ENCODE data around the gene MTMR10. TPM values are rescaled to one million over a fixed set of nuclear protein-coding genes. Genes with fewer than 3 reads are reported as not detected.

The MTMR10 gene
- total and polyA plus RNA-seq, 2 experiments from 2014 or later, result 4.3 to 11.3 TPM

DNA sequence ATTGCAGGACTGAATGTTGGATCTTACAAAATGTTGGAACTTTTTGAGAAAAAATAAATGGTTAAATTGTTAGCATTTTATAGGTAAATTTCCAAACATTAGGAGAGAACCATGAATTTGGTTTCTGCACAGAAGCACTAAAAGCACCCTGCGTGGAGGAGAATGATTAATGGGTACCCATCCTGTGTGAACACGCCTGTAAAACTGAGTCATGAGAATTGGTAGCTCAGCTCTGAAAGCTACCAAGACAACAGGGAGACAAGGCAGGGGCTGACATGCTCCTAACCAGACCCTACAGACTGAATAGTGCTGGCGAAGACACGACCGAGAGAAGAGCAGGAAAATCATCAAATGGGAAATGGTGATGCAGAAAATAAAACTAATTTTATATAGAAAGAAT is 32.4 kb upstream of the MTMR10 start:
- Histone ChIP-seq H2AFZ (no peak overlapping the region), H4K20me1 (replicated peaks; ENCODE audit: insufficient read depth) (no peaks in the 10 kb centered on the region), H3K4me1 (ENCODE audit: insufficient read depth) (peaks cover 16% of the 10 kb centered on the region), H3K4me3 (no peak overlapping the region), H3K27ac (ENCODE audit: low read depth) (peak overlapping the region; percentile 81), H3K4me2 (no peak overlapping the region), H3F3A (replicated peaks; ENCODE audit: low read depth) (no peaks in the 10 kb centered on the region), H3K36me3 (ENCODE audit: insufficient read depth) (no peaks in the 10 kb centered on the region), H3K79me2 (replicated peaks; ENCODE audit: insufficient read depth) (no peaks in the 10 kb centered on the region), H3K27me3 (ENCODE audit: insufficient read depth) (no peaks in the 10 kb centered on the region), H3K9me2 (ENCODE audit: insufficient read depth) (no peaks in the 10 kb centered on the region; the same call in 1 of the 2 replicates)
- Mint-ChIP-seq H3K4me1 (peaks cover 28% of the 10 kb centered on the region), H3K27ac (no peak overlapping the region; the same call in 1 of the 2 replicates), H3K27me3 (ENCODE audit: insufficient read depth, low read depth, poor library complexity) (peaks cover 3% of the 10 kb centered on the region), H3K36me3 (ENCODE audit: low read depth) (no peaks in the 10 kb centered on the region), H3K4me3 (no peak overlapping the region), H3K9me3 (no peaks in the 10 kb centered on the region)
- no peak for ATAC-seq
- no peak for DNase-seq (ENCODE audit: low spot score)
- TF ChIP-seq EZH2phosphoT487 (IDR thresholded peaks at IDR 0.05; ENCODE audit: unreplicated experiment), result no peak
- TF ChIP-seq, protein P1, sequence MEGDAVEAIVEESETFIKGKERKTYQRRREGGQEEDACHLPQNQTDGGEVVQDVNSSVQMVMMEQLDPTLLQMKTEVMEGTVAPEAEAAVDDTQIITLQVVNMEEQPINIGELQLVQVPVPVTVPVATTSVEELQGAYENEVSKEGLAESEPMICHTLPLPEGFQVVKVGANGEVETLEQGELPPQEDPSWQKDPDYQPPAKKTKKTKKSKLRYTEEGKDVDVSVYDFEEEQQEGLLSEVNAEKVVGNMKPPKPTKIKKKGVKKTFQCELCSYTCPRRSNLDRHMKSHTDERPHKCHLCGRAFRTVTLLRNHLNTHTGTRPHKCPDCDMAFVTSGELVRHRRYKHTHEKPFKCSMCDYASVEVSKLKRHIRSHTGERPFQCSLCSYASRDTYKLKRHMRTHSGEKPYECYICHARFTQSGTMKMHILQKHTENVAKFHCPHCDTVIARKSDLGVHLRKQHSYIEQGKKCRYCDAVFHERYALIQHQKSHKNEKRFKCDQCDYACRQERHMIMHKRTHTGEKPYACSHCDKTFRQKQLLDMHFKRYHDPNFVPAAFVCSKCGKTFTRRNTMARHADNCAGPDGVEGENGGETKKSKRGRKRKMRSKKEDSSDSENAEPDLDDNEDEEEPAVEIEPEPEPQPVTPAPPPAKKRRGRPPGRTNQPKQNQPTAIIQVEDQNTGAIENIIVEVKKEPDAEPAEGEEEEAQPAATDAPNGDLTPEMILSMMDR (conservative IDR thresholded peaks at IDR 0.05; ENCODE audit: low read depth in 2 of 2), result no peak
- no peak for TF ChIP-seq STAT1 (IDR thresholded peaks at IDR 0.05; ENCODE audit: unreplicated experiment)
- TF ChIP-seq REST (IDR thresholded peaks at IDR 0.05; ENCODE audit: unreplicated experiment), result no peak
- TF ChIP-seq, protein P2, sequence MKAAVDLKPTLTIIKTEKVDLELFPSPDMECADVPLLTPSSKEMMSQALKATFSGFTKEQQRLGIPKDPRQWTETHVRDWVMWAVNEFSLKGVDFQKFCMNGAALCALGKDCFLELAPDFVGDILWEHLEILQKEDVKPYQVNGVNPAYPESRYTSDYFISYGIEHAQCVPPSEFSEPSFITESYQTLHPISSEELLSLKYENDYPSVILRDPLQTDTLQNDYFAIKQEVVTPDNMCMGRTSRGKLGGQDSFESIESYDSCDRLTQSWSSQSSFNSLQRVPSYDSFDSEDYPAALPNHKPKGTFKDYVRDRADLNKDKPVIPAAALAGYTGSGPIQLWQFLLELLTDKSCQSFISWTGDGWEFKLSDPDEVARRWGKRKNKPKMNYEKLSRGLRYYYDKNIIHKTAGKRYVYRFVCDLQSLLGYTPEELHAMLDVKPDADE (IDR thresholded peaks at IDR 0.05), result no peak
- no peak for TF ChIP-seq POLR2AphosphoS5 (IDR thresholded peaks at IDR 0.05; ENCODE audit: low read depth)
- TF ChIP-seq JUNB (IDR thresholded peaks at IDR 0.05; ENCODE audit: unreplicated experiment), result no peak
- TF ChIP-seq, protein P3, sequence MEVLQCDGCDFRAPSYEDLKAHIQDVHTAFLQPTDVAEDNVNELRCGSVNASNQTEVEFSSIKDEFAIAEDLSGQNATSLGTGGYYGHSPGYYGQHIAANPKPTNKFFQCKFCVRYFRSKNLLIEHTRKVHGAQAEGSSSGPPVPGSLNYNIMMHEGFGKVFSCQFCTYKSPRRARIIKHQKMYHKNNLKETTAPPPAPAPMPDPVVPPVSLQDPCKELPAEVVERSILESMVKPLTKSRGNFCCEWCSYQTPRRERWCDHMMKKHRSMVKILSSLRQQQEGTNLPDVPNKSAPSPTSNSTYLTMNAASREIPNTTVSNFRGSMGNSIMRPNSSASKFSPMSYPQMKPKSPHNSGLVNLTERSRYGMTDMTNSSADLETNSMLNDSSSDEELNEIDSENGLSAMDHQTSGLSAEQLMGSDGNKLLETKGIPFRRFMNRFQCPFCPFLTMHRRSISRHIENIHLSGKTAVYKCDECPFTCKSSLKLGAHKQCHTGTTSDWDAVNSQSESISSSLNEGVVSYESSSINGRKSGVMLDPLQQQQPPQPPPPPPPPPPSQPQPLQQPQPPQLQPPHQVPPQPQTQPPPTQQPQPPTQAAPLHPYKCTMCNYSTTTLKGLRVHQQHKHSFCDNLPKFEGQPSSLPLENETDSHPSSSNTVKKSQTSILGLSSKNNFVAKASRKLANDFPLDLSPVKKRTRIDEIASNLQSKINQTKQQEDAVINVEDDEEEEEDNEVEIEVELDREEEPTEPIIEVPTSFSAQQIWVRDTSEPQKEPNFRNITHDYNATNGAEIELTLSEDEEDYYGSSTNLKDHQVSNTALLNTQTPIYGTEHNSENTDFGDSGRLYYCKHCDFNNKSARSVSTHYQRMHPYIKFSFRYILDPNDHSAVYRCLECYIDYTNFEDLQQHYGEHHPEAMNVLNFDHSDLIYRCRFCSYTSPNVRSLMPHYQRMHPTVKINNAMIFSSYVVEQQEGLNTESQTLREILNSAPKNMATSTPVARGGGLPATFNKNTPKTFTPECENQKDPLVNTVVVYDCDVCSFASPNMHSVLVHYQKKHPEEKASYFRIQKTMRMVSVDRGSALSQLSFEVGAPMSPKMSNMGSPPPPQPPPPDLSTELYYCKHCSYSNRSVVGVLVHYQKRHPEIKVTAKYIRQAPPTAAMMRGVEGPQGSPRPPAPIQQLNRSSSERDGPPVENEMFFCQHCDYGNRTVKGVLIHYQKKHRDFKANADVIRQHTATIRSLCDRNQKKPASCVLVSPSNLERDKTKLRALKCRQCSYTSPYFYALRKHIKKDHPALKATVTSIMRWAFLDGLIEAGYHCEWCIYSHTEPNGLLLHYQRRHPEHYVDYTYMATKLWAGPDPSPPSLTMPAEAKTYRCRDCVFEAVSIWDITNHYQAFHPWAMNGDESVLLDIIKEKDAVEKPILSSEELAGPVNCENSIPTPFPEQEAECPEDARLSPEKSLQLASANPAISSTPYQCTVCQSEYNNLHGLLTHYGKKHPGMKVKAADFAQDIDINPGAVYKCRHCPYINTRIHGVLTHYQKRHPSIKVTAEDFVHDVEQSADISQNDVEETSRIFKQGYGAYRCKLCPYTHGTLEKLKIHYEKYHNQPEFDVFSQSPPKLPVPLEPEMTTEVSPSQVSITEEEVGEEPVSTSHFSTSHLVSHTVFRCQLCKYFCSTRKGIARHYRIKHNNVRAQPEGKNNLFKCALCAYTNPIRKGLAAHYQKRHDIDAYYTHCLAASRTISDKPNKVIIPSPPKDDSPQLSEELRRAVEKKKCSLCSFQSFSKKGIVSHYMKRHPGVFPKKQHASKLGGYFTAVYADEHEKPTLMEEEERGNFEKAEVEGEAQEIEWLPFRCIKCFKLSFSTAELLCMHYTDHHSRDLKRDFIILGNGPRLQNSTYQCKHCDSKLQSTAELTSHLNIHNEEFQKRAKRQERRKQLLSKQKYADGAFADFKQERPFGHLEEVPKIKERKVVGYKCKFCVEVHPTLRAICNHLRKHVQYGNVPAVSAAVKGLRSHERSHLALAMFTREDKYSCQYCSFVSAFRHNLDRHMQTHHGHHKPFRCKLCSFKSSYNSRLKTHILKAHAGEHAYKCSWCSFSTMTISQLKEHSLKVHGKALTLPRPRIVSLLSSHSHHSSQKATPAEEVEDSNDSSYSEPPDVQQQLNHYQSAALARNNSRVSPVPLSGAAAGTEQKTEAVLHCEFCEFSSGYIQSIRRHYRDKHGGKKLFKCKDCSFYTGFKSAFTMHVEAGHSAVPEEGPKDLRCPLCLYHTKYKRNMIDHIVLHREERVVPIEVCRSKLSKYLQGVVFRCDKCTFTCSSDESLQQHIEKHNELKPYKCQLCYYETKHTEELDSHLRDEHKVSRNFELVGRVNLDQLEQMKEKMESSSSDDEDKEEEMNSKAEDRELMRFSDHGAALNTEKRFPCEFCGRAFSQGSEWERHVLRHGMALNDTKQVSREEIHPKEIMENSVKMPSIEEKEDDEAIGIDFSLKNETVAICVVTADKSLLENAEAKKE (CRISPR knock-in tag; IDR thresholded peaks at IDR 0.05), result no peak
- no peak for TF ChIP-seq ZNF331 (CRISPR knock-in tag; IDR thresholded peaks at IDR 0.05; ENCODE audit: low read depth)
- no peak for TF ChIP-seq EZH2 (IDR thresholded peaks at IDR 0.05; ENCODE audit: low read depth, unreplicated experiment)
- no peak for TF ChIP-seq CREB1 (CRISPR knock-in tag; IDR thresholded peaks at IDR 0.05; ENCODE audit: low read depth)
- no peak for TF ChIP-seq NANOG (IDR thresholded peaks at IDR 0.05; ENCODE audit: borderline replicate concordance)
- TF ChIP-seq ZNF114 (CRISPR knock-in tag; IDR thresholded peaks at IDR 0.05), result no peak
